B cell (primary cell): Measurements from ENCODE around the gene CHD1L.

Experiments
- CTCF ChIP-seq: fragments of 200-600 bp; IDR thresholded peaks from one replicate; pipeline ENCODE4 v1.8.0; 2022; ENCODE audit warnings: antibody characterized with exemption, mild to moderate bottlenecking
- EZH2 ChIP-seq: IDR thresholded peaks from 2 replicates; pipeline ENCODE4 v1.6.1; 2012; ENCODE audit warnings: borderline replicate concordance, low read depth, mild to moderate bottlenecking, moderate library complexity, low read length; ENCODE audit not compliant: insufficient read depth, poor library complexity, severe bottlenecking

- no peak for TF ChIP-seq EZH2
- TF ChIP-seq CTCF = no peak
Measured at GRCh38 chr1:147235822-147236221, 6.7 kb upstream of the CHD1L start.
